Measurements from ENCODE around the gene NAT9. TPM values are rescaled to one million over a fixed set of nuclear protein-coding genes. Genes with fewer than 3 reads are reported as not detected.

Gene NAT9
- total and polyA plus RNA-seq, 2 experiments from 2014 or later = 29.2 to 34.8 TPM

- H3K36me3 ChIP-seq (replicated peaks; ENCODE audit: insufficient read depth, low read depth) = no peaks in the 10 kb centered on the region
- H3K9me2 ChIP-seq (replicated peaks; ENCODE audit: insufficient read depth) = no peaks in the 10 kb centered on the region
- peaks cover 10% of the 10 kb centered on the region for H4K20me1 ChIP-seq (ENCODE audit: insufficient read depth, poor library complexity, severe bottlenecking)
- H3K27me3 ChIP-seq = no peaks in the 10 kb centered on the region
- no peak for DNase-seq (ENCODE audit: low spot score)
- no peak overlapping the region for H3K4me3 ChIP-seq
- 83% methylated on average over 8 of the region's 8 CpGs for WGBS (ENCODE audit: low lambda C conversion rate, missing lambda C conversion rate)
- peaks cover 24% of the 10 kb centered on the region for H3K79me2 ChIP-seq
- H2AFZ ChIP-seq = no peak overlapping the region
- H3K4me1 ChIP-seq (ENCODE audit: insufficient read depth) = peaks cover 35% of the 10 kb centered on the region
- TF ChIP-seq EZH2 (IDR thresholded peaks at IDR 0.05; ENCODE audit: borderline replicate concordance) (no peak), CTCF (IDR thresholded peaks at IDR 0.05; ENCODE audit: poor library complexity) (no peak), EZH2phosphoT487 (IDR thresholded peaks at IDR 0.05; ENCODE audit: low read depth, severe bottlenecking, unreplicated experiment) (no peak)
- no peaks in the 10 kb centered on the region for H3K9me3 ChIP-seq (ENCODE audit: low read depth)
- H3K27ac ChIP-seq = no peak overlapping the region
- H3K4me2 ChIP-seq = peak overlapping the region; percentile 64
These were observed 30.5 kb downstream of the NAT9 start for GRCh38 chr17:74745548-74746177.

- Histone ChIP-seq H3K4me2 (peak overlapping the region; percentile 64), H3K9me2 (replicated peaks; ENCODE audit: insufficient read depth) (no peaks in the 10 kb centered on the region), H4K20me1 (ENCODE audit: insufficient read depth, poor library complexity, severe bottlenecking) (peaks cover 10% of the 10 kb centered on the region), H3K27ac (no peak overlapping the region), H3K9me3 (ENCODE audit: low read depth) (no peaks in the 10 kb centered on the region), H3K36me3 (replicated peaks; ENCODE audit: insufficient read depth, low read depth) (no peaks in the 10 kb centered on the region), H2AFZ (no peak overlapping the region), H3K27me3 (no peaks in the 10 kb centered on the region), H3K4me3 (no peak overlapping the region), H3K4me1 (ENCODE audit: insufficient read depth) (peaks cover 28% of the 10 kb centered on the region), H3K79me2 (peaks cover 17% of the 10 kb centered on the region)
- no peak for TF ChIP-seq EZH2phosphoT487 (IDR thresholded peaks at IDR 0.05; ENCODE audit: low read depth, severe bottlenecking, unreplicated experiment)
- TF ChIP-seq CTCF (IDR thresholded peaks at IDR 0.05; ENCODE audit: poor library complexity) = peak; percentile 98
- no peak for TF ChIP-seq EZH2 (IDR thresholded peaks at IDR 0.05; ENCODE audit: borderline replicate concordance)
- 40% methylated on average over 22 of the region's 24 CpGs for WGBS (ENCODE audit: low lambda C conversion rate, missing lambda C conversion rate)
- peak; percentile 78 for DNase-seq (ENCODE audit: low spot score)
These were observed 31.2 kb downstream of the NAT9 start for GRCh38 chr17:74744714-74745547.

DNA sequence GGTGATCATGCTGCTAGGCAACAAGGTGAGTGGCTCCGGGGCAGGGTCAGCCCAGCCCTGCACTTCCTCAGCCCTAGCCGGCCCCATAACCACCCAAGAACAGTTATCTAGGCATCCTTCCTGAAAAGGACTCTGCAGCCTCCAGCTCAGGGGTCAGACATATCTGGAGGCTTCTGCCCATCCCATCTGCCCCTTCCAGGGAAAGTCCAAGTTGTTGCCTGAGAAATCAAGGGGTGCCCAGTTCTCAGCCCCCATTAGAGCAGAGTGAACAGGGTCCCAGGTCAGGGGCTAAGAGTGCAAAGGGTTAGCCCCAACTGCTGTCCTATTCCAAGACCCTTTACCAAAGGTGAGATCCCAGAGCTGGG, 31.8 kb downstream of the NAT9 start:
- H3K9me2 ChIP-seq (replicated peaks; ENCODE audit: insufficient read depth) = no peaks in the 10 kb centered on the region
- peaks cover 28% of the 10 kb centered on the region for H3K4me1 ChIP-seq (ENCODE audit: insufficient read depth)
- no peak overlapping the region for H2AFZ ChIP-seq
- H3K4me3 ChIP-seq = no peak overlapping the region
- no peak overlapping the region for H3K4me2 ChIP-seq
- no peak for DNase-seq (ENCODE audit: low spot score)
- H4K20me1 ChIP-seq (ENCODE audit: insufficient read depth, poor library complexity, severe bottlenecking) = peaks cover 8% of the 10 kb centered on the region
- no peaks in the 10 kb centered on the region for H3K36me3 ChIP-seq (replicated peaks; ENCODE audit: insufficient read depth, low read depth)
- no peaks in the 10 kb centered on the region for H3K9me3 ChIP-seq (ENCODE audit: low read depth)
- no peak for TF ChIP-seq EZH2phosphoT487 (IDR thresholded peaks at IDR 0.05; ENCODE audit: low read depth, severe bottlenecking, unreplicated experiment)
- TF ChIP-seq EZH2 (IDR thresholded peaks at IDR 0.05; ENCODE audit: borderline replicate concordance) = no peak
- no peak for TF ChIP-seq CTCF (IDR thresholded peaks at IDR 0.05; ENCODE audit: poor library complexity)
- H3K27me3 ChIP-seq = no peaks in the 10 kb centered on the region
- 64% methylated on average over 2 of the region's 2 CpGs for WGBS (ENCODE audit: low lambda C conversion rate, missing lambda C conversion rate)
- peaks cover 11% of the 10 kb centered on the region for H3K79me2 ChIP-seq
- H3K27ac ChIP-seq = no peak overlapping the region
